ENCODE results near the gene STRIP2.
"Not testable (repeated sequence)": the region's sequence is repeated elsewhere in the genome, so short reads cannot be mapped to it uniquely, and the experiment has no call there.

Gene STRIP2

DNA sequence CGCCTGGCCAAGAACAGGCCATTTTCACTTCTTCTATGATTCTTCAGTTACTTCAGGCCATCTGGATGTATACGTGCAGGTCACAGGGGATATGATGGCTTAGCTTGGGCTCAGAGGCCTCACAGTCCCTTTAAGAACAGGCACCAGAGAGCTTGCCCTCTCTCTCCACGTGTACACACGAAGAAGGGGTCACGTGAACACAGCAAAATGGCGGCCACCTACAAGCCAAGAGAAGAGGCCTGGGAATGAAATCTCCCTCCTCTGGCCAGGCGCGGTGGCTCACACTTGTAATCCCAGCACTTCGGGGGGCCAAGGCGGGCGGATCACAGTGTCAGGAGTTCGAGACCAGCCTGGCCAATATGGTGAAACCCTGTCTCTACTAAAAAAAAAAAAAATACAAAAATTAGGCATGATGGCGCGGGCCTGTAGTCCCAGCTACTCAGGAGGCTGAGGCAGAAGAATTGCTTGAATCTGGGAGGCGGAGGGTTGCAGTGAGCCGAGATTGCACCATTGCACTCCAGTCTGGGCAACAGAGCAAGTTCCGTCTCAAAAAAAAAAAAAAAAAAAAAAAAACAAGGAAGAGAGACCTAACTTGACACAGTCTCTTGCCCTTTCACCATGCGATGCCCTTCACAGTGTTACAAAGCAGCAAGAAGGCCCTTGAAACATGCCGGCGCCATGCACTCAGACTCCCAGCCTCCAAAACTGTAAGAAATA, 100.5 kb downstream of the STRIP2 start:
- DNase-seq (ENCODE audit: low read depth), result not testable (repeated sequence)

DNA sequence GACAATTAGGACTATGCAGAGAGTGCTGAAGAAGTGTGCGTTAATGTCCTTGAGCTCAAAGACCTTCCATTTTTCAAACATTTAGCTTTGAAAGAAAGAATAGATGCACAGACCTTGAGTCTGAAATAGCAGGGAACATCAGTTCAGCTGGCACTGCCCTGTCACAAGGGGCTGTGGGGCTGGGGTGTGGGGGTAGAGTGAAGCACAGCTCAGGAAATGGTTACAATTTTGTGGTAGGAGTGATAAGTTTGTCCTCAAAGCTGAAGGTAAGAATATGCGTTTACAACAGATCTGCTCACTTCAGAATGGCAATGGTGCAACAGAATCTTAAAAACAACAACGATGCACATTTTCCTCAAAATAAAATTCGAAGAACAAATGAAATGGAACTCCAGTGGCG, 101.7 kb downstream of the STRIP2 start:
- DNase-seq (ENCODE audit: low read depth), result no peak

DNA sequence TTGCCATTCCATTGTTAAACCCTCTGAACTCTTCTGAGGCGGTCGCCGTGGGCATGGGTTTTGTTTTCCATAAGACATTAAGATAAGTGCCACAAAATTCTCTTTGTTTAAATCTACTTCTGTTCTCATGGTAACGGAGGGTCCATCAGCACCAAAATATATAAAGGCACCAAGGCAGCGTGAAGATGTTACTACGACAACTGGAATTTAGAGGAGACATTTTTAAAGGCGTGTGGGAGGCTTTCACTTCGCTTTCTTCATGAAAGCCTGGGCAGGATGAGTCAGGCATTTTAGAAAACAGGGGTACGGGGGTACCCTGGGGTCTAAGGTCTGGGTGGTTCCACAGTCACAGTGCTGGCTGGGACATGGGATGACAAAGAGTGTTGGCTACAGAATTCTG, 102.1 kb downstream of the STRIP2 start:
- DNase-seq (ENCODE audit: low read depth), result no peak

Data from stromal cell of bone marrow (primary cell).